ENCODE data around the gene MAPK6. TPM values are rescaled to one million over a fixed set of nuclear protein-coding genes. Genes with fewer than 3 reads are reported as not detected.
A peak's percentile ranks its signal among the peaks of the same experiment; 100 is the strongest.
"Not testable (repeated sequence)": the region's sequence is repeated elsewhere in the genome, so short reads cannot be mapped to it uniquely, and the experiment has no call there.

The MAPK6 gene
- polyA plus RNA-seq, 2 donors: 14.5 to 24.1 TPM

DNA sequence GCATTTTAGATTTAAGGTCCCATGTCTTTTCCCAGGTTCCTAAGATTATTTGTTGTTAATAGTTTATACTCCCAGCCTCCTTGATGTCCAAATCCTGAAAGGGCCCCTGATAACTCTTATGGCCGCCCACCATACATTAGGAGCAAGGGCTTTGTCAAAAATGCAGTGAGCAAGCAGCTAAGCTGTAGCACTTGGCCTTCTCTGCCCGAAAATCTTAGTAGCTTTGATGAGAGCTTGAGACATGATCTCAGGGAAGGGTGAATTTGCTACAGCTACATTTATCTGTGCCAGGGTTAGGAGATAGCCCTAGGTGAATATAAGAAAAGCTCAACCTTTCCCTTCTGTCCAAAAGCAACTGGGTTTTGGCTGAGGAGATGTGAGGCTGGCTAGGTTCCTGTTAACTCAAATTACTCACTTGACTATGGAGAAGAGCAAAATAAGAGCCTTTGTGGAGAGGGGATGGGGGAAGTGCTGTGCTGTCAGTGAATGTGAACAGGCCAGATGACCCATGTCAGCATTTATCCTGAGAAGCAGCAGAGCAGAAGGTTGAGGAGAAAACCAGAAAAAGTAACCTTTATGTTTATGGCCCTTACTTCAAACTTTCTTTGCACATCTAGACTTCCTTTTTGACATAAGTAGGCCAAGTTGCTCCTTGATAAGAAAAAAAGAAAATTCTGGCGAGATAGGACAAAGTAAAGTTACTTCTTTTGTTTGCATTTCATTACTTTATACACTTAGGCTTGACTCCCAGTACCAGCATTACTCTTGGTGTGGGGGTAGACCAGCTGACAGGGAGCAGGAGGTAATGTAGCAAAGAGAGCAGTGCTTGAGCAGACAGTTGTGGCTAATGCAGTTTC is 21.1 kb downstream of the MAPK6 start:
- Histone ChIP-seq H3K4me3 (ENCODE audit: low read depth in 1 of 2, low read length in 2 of 2) (no peak overlapping the region), H3K4me1 (ENCODE audit: control insufficient read depth in 2 of 2, insufficient read depth in 2 of 2, low read length in 1 of 2) (peaks cover 0 to 5% of the 10 kb centered on the region in 2 donors), H3K36me3 (ENCODE audit: control insufficient read depth in 2 of 2, insufficient read depth in 2 of 2, low read length in 1 of 2) (no peaks in the 10 kb centered on the region), H3K27me3 (ENCODE audit: control insufficient read depth in 1 of 2, insufficient read depth in 2 of 2, low read length in 2 of 2) (no peaks in the 10 kb centered on the region), H3K27ac (ENCODE audit: low read depth in 2 of 2, low read length in 1 of 2) (peak overlapping the region; percentile 13 to 42), H3K9me3 (ENCODE audit: control insufficient read depth in 2 of 2, insufficient read depth in 1 of 2, low read depth in 1 of 2, low read length in 1 of 2) (no peaks in the 10 kb centered on the region)
- 47 to 55% methylated on average over 3 of the region's 3 CpGs for WGBS, 2 donors

DNA sequence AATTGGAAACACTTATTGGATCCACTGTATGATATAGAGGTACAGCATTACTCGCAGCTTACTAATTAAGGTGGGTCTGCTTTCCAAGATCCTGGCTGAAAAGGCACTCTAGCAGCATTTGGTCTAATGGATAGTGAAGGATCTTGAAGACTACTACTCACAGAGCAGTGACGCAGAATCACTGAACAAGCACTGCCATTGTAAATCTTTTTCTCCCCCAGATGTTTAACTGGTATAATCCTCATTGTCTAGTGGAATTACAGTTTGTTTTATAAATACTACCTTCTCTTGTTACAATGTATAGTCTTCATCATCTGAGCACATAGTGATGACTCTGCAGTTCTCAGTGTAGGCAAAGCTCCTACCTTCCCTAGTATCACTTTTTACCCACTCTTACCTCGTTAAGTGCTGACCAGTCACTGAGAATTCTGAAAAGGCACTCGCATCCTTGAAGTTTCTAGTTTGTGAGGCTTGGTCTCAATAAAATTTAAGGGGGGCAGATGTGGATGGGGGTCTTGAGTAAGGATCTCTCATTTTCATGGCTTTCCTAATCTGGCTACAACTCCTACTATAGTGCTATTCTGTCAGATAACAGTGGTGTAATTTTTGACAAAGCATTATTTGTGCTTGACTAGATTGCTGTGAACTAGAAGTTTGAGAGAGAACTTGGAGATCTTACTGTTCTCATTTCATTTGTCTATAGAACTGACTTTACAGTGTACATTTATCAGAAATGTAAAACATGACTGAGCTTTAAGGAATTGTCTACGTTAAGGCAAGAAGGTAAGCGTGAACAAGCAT is 23.2 kb downstream of the MAPK6 start:
- H3K27me3 ChIP-seq (ENCODE audit: control insufficient read depth in 1 of 2, insufficient read depth in 2 of 2, low read length in 2 of 2): no peaks in the 10 kb centered on the region
- 83 to 84% methylated on average over 6 of the region's 6 CpGs for WGBS, 2 donors
- no peaks in the 10 kb centered on the region for H3K9me3 ChIP-seq (ENCODE audit: control insufficient read depth in 2 of 2, insufficient read depth in 1 of 2, low read depth in 1 of 2, low read length in 1 of 2)
- H3K4me3 ChIP-seq (ENCODE audit: low read depth in 1 of 2, low read length in 2 of 2): no peak overlapping the region
- peaks cover 0 to 5% of the 10 kb centered on the region in 2 donors for H3K4me1 ChIP-seq (ENCODE audit: control insufficient read depth in 2 of 2, insufficient read depth in 2 of 2, low read length in 1 of 2)
- peak overlapping the region in 1 of 2 donors; percentile 22 for H3K27ac ChIP-seq (ENCODE audit: low read depth in 2 of 2, low read length in 1 of 2)
- peaks cover 0 to under 1% of the 10 kb centered on the region in 2 donors for H3K36me3 ChIP-seq (ENCODE audit: control insufficient read depth in 2 of 2, insufficient read depth in 2 of 2, low read length in 1 of 2)

DNA sequence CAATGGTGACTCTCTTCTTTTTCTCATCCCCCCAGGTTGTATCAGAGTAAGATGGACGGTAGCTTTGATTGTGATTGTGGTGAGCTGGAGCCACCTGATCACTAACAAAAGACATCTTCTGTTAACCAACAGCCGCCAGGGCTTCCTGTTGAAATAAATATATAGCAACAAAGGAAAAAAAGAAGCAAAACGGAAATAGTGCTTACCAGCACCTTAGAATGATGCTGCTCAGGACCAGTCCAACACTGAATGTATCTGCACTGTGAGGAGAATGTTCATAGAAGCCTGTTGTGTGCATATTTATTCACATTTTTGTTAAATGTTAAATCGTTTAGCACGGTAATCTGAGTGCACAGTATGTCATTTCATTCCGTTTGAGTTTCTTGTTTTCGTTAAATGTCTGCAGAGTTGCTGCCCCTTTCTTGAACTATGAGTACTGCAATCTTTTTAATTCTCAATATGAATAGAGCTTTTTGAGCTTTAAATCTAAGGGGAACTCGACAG is 26.8 kb downstream of the MAPK6 start:
- WGBS, 2 donors: 58 to 65% methylated on average over 8 of the region's 8 CpGs

GRCh38 chr15:52046552-52046951 is 27.5 kb downstream of the MAPK6 start:
- not testable (repeated sequence) for H3K27ac ChIP-seq (ENCODE audit: low read depth in 2 of 2, low read length in 1 of 2); H3K36me3 ChIP-seq (ENCODE audit: control insufficient read depth in 2 of 2, insufficient read depth in 2 of 2, low read length in 1 of 2); H3K4me1 ChIP-seq (ENCODE audit: control insufficient read depth in 2 of 2, insufficient read depth in 2 of 2, low read length in 1 of 2); H3K27me3 ChIP-seq (ENCODE audit: control insufficient read depth in 1 of 2, insufficient read depth in 2 of 2, low read length in 2 of 2); H3K9me3 ChIP-seq (ENCODE audit: control insufficient read depth in 2 of 2, insufficient read depth in 1 of 2, low read depth in 1 of 2, low read length in 1 of 2); H3K4me3 ChIP-seq (ENCODE audit: low read depth in 1 of 2, low read length in 2 of 2)
- 77 to 82% methylated on average over 5 of the region's 5 CpGs for WGBS, 2 donors

More for the DNA sequence above, 26.8 kb downstream of the MAPK6 start:
- not testable (repeated sequence) for H3K9me3 ChIP-seq (ENCODE audit: control insufficient read depth in 2 of 2, insufficient read depth in 1 of 2, low read depth in 1 of 2, low read length in 1 of 2); H3K36me3 ChIP-seq (ENCODE audit: control insufficient read depth in 2 of 2, insufficient read depth in 2 of 2, low read length in 1 of 2); H3K27me3 ChIP-seq (ENCODE audit: control insufficient read depth in 1 of 2, insufficient read depth in 2 of 2, low read length in 2 of 2); H3K27ac ChIP-seq (ENCODE audit: low read depth in 2 of 2, low read length in 1 of 2); H3K4me1 ChIP-seq (ENCODE audit: control insufficient read depth in 2 of 2, insufficient read depth in 2 of 2, low read length in 1 of 2); H3K4me3 ChIP-seq (ENCODE audit: low read depth in 1 of 2, low read length in 2 of 2)

DNA sequence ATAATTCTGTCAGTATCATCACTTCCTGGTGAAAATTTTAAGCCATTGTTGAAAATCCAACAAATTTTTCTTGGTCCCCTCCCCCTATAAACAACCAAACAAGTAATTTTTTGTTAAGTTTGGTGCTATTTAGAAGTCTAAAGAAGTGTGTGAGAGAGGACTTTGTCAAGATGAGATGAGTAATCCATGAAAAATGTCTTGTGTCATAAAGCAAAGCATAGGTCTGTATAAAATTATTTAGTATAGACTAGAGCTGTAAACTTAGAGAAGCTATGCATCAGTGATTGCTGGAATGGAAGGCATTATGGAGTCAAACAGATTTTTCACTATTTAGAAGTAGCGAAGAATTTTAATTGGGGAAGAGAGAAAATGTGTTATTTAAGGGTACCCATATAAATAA is 31.4 kb downstream of the MAPK6 start:
- WGBS, 2 donors: 98 to 99% methylated on average over 1 of the region's 1 CpG

GRCh38 chr15:52052066-52052935 is 33.3 kb downstream of the MAPK6 start:
- no peaks in the 10 kb centered on the region for H3K27me3 ChIP-seq (ENCODE audit: control insufficient read depth in 1 of 2, insufficient read depth in 2 of 2, low read length in 2 of 2)
- H3K27ac ChIP-seq (ENCODE audit: low read depth in 2 of 2, low read length in 1 of 2): no peak overlapping the region
- peaks cover 3 to 5% of the 10 kb centered on the region in 2 donors for H3K36me3 ChIP-seq (ENCODE audit: control insufficient read depth in 2 of 2, insufficient read depth in 2 of 2, low read length in 1 of 2)
- H3K9me3 ChIP-seq (ENCODE audit: control insufficient read depth in 2 of 2, insufficient read depth in 1 of 2, low read depth in 1 of 2, low read length in 1 of 2): no peaks in the 10 kb centered on the region
- WGBS, 2 donors: 92 to 93% methylated on average over 4 of the region's 4 CpGs
- no peak overlapping the region for H3K4me3 ChIP-seq (ENCODE audit: low read depth in 1 of 2, low read length in 2 of 2)
- H3K4me1 ChIP-seq (ENCODE audit: control insufficient read depth in 2 of 2, insufficient read depth in 2 of 2, low read length in 1 of 2): no peaks in the 10 kb centered on the region

More for the DNA sequence above, 31.4 kb downstream of the MAPK6 start:
- Histone ChIP-seq H3K27ac (ENCODE audit: low read depth in 2 of 2, low read length in 1 of 2) (no peak overlapping the region), H3K36me3 (ENCODE audit: control insufficient read depth in 2 of 2, insufficient read depth in 2 of 2, low read length in 1 of 2) (peaks cover 3% of the 10 kb centered on the region in 2 donors), H3K9me3 (ENCODE audit: control insufficient read depth in 2 of 2, insufficient read depth in 1 of 2, low read depth in 1 of 2, low read length in 1 of 2) (no peaks in the 10 kb centered on the region), H3K4me3 (ENCODE audit: low read depth in 1 of 2, low read length in 2 of 2) (no peak overlapping the region), H3K4me1 (ENCODE audit: control insufficient read depth in 2 of 2, insufficient read depth in 2 of 2, low read length in 1 of 2) (no peaks in the 10 kb centered on the region), H3K27me3 (ENCODE audit: control insufficient read depth in 1 of 2, insufficient read depth in 2 of 2, low read length in 2 of 2) (no peaks in the 10 kb centered on the region)

GRCh38 chr15:52054381-52054780 is 35.4 kb downstream of the MAPK6 start:
- 85 to 88% methylated on average over 4 of the region's 4 CpGs for WGBS, 2 donors
- no peak overlapping the region for H3K4me3 ChIP-seq (ENCODE audit: low read depth in 1 of 2, low read length in 2 of 2)
- H3K36me3 ChIP-seq (ENCODE audit: control insufficient read depth in 2 of 2, insufficient read depth in 2 of 2, low read length in 1 of 2): peaks cover 3 to 6% of the 10 kb centered on the region in 2 donors

DNA sequence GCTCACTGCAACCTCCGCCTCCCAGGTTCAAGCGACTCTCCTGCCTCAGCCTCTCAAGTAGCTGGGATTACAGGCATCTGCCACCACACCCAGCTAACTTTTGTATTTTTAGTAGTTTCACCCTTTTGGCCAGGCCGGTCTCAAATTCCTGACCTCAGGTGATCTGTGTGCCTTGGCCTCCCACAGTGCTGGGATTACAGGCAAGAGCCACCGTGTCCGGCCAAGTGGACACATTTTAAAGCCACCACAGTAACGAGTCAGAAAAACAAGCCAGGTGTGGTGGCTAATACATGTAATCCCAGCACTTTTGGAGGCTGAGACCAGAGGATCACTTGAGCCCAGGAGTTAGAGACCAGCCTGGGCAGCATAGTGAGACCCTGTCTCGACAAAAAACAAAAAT is 35.8 kb downstream of the MAPK6 start:
- not testable (repeated sequence) for H3K36me3 ChIP-seq (ENCODE audit: control insufficient read depth in 2 of 2, insufficient read depth in 2 of 2, low read length in 1 of 2); H3K27me3 ChIP-seq (ENCODE audit: control insufficient read depth in 1 of 2, insufficient read depth in 2 of 2, low read length in 2 of 2); H3K4me3 ChIP-seq (ENCODE audit: low read depth in 1 of 2, low read length in 2 of 2); H3K9me3 ChIP-seq (ENCODE audit: control insufficient read depth in 2 of 2, insufficient read depth in 1 of 2, low read depth in 1 of 2, low read length in 1 of 2); H3K4me1 ChIP-seq (ENCODE audit: control insufficient read depth in 2 of 2, insufficient read depth in 2 of 2, low read length in 1 of 2)
- WGBS, 2 donors: 82 to 91% methylated on average over 7 of the region's 7 CpGs
- peak overlapping the region; percentile 65 to 82 for H3K27ac ChIP-seq (ENCODE audit: low read depth in 2 of 2, low read length in 1 of 2)

More at GRCh38 chr15:52054381-52054780, 35.4 kb downstream of the MAPK6 start:
- Histone ChIP-seq H3K27me3 (ENCODE audit: control insufficient read depth in 1 of 2, insufficient read depth in 2 of 2, low read length in 2 of 2) (no peaks in the 10 kb centered on the region), H3K27ac (ENCODE audit: low read depth in 2 of 2, low read length in 1 of 2) (no peak overlapping the region), H3K4me1 (ENCODE audit: control insufficient read depth in 2 of 2, insufficient read depth in 2 of 2, low read length in 1 of 2) (no peaks in the 10 kb centered on the region), H3K9me3 (ENCODE audit: control insufficient read depth in 2 of 2, insufficient read depth in 1 of 2, low read depth in 1 of 2, low read length in 1 of 2) (no peaks in the 10 kb centered on the region)

DNA sequence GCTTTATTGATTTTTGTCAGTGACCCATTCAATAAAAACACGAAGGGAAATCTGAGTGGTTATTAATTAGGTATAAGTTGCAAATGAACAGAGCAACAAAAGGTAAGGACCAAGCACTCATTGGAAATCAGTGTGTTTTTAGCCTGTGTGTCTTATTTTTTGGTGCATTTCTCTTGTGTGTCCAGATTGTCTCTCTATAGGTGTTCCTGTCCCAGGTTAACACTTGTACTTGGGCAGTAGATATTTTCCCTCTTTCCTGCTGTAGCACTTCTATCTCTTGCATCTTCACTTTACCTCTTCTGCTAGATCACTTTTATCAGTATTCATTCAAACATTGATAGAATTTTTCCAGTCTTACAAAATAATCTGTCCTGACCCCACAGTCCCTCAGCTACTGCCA is 37.0 kb downstream of the MAPK6 start:
- no peaks in the 10 kb centered on the region for H3K27me3 ChIP-seq (ENCODE audit: control insufficient read depth in 1 of 2, insufficient read depth in 2 of 2, low read length in 2 of 2)
- no peaks in the 10 kb centered on the region for H3K9me3 ChIP-seq (ENCODE audit: control insufficient read depth in 2 of 2, insufficient read depth in 1 of 2, low read depth in 1 of 2, low read length in 1 of 2)
- no peak overlapping the region for H3K27ac ChIP-seq (ENCODE audit: low read depth in 2 of 2, low read length in 1 of 2)
- WGBS, 2 donors: 74 to 86% methylated on average over 1 of the region's 1 CpG
- H3K4me1 ChIP-seq (ENCODE audit: control insufficient read depth in 2 of 2, insufficient read depth in 2 of 2, low read length in 1 of 2): no peaks in the 10 kb centered on the region
- H3K36me3 ChIP-seq (ENCODE audit: control insufficient read depth in 2 of 2, insufficient read depth in 2 of 2, low read length in 1 of 2): peaks cover 0 to 9% of the 10 kb centered on the region in 2 donors
- no peak overlapping the region for H3K4me3 ChIP-seq (ENCODE audit: low read depth in 1 of 2, low read length in 2 of 2)
